Panc1 (cell line): ENCODE data around the gene RGCC.

Source experiments
- CTCF ChIP-seq: fragments of 450-650 bp; IDR thresholded peaks from 2 replicates; pipeline ENCODE4 v1.5.1; 2017; ENCODE audit warnings: mild to moderate bottlenecking
- POLR2AphosphoS5 ChIP-seq: IDR thresholded peaks from 2 replicates; pipeline ENCODE4 v1.6.1; 2012; ENCODE audit warnings: mild to moderate bottlenecking, low read depth, low read length, moderate library complexity
- SIN3A ChIP-seq: IDR thresholded peaks from 2 replicates; pipeline ENCODE4 v1.6.1; 2012; ENCODE audit warnings: low read depth, mild to moderate bottlenecking, low read length, moderate library complexity, borderline replicate concordance; ENCODE audit not compliant: insufficient read depth

DNA sequence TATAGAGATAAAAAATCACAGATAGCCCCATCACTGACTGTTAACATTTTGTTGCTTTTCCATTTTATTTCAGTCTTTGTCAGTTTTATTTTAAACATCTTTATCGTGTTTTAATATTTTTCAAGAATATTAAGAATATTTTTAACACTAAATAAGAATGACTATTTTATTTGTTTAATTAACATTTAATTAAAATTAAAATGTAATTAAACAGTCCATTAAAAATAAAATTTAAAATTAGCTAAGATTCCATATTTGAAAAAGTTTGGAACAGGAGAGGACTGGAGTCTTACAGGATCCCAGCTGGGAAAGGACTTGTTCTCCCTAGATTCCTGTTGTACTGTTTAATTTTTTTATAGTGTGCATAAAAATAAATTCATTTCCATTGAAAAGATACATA, 54.5 kb downstream of the RGCC start:
- TF ChIP-seq CTCF (no peak), SIN3A (no peak), POLR2AphosphoS5 (no peak)
